Upper lobe of left lung (tissue), 4 donors: ENCODE measurements around the gene KRT14.
"Not testable (repeated sequence)": the region's sequence is repeated elsewhere in the genome, so short reads cannot be mapped to it uniquely, and the experiment has no call there.

ENCODE experiments used
- POLR2AphosphoS5 ChIP-seq, 2 donors: sonication (generic); formaldehyde crosslinking; IDR thresholded peaks; one replicate each; pipeline ENCODE4 v1.5.1; 2017; ENCODE audit warnings: antibody characterized with exemption in 2 of 2
- TF ChIP-seq, protein P1 (sequence below), 6 experiments: fragments of 450-650 bp in 4 of 6; fragments of 200-600 bp in 2 of 6; sonication (generic) in 2 of 6; IDR thresholded peaks; one replicate each; pipeline ENCODE4 v1.5.1; 2016 to 2019; ENCODE audit warnings: antibody characterized with exemption in 6 of 6

DNA sequence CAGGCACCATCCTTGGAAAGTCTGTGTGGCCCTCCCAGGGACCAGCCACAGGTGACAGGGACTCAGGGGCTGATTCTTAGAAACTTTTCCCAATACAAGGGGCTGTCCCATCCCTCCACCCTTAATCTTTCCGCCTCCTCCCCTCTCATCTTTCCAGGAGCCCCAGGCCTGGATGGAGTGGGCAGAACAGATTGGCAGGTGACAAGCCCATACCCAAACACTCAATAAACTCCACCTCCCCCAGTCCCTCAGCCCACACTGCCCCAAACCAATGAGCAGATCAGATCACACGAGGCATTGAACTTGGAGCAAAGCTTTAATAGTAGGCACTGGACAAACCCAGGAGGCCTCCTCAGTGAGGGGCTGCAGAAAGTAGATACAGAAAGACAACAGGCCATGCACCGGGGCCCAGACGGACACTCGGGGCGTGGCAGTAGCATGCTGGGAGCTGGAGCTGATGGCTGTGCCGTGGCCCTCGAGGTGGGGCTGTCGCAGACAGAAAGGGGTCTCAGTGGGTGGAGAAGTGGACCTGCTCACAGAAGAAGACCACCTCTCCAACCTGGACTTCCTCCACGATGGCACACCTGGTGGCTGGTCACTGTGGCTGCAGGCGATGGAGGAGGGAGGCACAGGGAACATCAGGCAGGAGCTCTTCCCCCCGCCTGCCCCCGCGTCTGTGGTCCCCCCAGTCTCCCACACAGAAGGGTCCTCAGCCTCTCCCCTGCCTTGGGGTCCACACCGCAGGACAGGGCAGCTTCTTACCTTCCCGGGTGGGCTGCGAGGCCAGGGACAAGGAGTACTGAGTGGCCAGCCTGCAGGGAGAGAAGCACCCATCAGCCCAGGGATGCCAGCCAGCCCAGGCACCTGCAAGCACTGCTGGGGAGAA is 39.6 kb upstream of the KRT14 start:
- TF ChIP-seq, protein P1, sequence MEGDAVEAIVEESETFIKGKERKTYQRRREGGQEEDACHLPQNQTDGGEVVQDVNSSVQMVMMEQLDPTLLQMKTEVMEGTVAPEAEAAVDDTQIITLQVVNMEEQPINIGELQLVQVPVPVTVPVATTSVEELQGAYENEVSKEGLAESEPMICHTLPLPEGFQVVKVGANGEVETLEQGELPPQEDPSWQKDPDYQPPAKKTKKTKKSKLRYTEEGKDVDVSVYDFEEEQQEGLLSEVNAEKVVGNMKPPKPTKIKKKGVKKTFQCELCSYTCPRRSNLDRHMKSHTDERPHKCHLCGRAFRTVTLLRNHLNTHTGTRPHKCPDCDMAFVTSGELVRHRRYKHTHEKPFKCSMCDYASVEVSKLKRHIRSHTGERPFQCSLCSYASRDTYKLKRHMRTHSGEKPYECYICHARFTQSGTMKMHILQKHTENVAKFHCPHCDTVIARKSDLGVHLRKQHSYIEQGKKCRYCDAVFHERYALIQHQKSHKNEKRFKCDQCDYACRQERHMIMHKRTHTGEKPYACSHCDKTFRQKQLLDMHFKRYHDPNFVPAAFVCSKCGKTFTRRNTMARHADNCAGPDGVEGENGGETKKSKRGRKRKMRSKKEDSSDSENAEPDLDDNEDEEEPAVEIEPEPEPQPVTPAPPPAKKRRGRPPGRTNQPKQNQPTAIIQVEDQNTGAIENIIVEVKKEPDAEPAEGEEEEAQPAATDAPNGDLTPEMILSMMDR (IDR thresholded peaks at IDR 0.05), result not testable (repeated sequence)
- not testable (repeated sequence) for TF ChIP-seq POLR2AphosphoS5 (IDR thresholded peaks at IDR 0.05)
